AML-193 (cell line): Measurements from ENCODE around the gene FAM120B.
"Not testable (repeated sequence)": the region's sequence is repeated elsewhere in the genome, so short reads cannot be mapped to it uniquely, and the experiment has no call there.

Experiments
- DNase-seq, 2 experiments: peaks; one replicate each; lab custom pipeline; 2025; lab: John Stamatoyannopoulos, UW

The FAM120B gene, protein sequence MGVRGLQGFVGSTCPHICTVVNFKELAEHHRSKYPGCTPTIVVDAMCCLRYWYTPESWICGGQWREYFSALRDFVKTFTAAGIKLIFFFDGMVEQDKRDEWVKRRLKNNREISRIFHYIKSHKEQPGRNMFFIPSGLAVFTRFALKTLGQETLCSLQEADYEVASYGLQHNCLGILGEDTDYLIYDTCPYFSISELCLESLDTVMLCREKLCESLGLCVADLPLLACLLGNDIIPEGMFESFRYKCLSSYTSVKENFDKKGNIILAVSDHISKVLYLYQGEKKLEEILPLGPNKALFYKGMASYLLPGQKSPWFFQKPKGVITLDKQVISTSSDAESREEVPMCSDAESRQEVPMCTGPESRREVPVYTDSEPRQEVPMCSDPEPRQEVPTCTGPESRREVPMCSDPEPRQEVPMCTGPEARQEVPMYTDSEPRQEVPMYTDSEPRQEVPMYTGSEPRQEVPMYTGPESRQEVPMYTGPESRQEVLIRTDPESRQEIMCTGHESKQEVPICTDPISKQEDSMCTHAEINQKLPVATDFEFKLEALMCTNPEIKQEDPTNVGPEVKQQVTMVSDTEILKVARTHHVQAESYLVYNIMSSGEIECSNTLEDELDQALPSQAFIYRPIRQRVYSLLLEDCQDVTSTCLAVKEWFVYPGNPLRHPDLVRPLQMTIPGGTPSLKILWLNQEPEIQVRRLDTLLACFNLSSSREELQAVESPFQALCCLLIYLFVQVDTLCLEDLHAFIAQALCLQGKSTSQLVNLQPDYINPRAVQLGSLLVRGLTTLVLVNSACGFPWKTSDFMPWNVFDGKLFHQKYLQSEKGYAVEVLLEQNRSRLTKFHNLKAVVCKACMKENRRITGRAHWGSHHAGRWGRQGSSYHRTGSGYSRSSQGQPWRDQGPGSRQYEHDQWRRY

GRCh38 chr6:170306324-170307079, at the start of gene FAM120B:
FAM120B (plus strand) TSS chr6:170306758; CDS start chr6:170317391, 10,633 bp downstream.
- peak; percentile 96 to 97 for DNase-seq

DNA sequence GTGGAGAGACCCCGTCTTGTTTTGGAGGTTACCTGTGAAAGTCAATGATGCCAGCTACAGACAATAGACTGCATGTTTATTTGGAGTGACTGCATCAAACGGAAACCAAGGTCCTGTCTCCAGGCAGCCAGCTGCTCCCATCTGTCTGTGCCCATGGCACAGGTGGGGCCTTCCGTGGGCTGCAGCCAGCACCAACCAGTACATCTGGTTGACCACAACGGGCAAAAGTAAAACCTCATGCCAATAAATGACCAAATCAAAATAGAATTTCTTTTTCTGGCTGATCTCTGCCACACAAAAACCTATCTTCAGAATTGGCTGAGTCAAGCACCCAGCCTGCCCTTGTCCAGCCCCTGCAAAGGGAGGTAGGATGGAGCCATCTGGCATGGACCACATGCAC, 49.2 kb upstream of the FAM120B start:
- DNase-seq: no peak

DNA sequence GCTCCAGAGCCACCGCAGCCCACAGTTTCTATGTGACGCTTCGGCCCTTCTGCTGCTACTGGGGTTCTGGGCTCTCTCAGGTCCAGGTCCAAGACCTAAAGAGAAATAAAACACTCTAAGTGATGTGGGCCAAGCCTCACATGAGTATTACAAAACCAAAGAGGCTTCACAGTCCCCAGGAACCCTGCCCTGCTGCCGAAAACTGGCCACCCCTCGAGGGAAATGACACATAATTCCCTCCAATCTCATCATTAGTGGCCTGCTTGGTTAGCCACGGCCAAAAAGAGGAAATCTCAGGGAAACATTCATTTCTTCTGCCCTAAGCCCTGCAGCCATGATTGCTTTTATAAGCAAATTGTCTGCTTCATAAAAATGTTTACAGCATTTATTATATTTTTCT, 48.2 kb upstream of the FAM120B start:
- DNase-seq: no peak

DNA sequence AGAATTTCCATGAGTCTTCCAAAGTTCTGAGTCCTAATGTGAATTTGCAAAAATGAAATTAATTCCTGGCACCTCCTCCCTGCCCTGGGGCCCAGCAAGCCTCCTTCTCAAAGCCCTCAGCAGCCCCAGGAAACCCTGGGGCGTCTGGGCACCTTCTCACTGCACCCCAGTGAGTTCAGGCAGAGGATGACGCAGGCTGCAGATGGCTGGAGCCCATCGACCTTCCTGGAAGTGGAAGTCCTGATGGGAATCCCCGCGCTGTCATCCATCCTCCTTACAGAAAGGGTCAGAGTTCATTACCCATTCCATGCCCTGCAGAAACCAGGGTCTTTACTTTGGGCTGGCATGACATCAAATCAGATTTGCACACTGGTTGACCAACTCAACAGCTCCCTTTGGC, 47.3 kb upstream of the FAM120B start:
- no peak for DNase-seq

- DNase-seq: no peak
Measured at GRCh38 chr6:170260686-170261085, 45.9 kb upstream of the FAM120B start.

DNA sequence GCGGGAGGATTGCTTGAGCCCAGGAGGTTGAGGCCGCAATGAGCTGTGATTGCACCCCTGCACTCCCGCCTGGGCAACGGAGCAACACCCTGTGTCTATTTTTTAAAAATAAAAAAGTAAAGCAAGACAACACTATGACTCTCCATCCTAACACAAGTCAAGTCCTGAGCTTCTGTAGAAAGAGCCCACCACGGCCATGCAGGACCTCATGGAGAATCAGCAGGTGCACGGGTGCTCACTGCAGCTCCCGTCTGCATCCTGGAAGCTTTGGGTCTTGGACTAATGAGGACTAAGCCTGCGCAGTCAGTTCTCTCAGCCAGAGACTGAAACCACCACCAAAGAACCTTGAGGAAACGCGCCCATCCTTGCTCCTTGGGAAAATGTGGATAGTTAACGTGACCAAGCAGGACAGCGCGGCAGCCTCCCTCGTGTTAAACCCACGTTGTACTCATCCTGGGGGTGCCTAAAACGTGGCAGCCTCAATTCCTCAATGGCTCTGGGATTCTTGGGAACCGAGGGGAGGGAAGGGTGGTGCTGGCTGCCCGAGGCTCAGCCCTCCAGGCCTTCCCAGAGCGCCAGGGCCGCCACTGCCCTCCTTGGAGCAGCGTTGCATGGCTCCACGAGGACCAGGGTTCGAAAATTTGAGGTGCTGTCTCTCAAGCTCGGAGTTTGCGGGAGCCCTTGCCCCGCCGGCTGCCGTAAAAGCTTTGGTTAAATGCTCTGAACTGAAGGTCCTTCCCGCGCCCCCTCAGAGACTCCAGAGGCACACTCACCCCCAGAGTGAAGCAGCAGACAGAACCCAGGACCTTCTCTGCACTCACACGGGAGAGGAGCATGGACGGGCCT, 44.7 kb upstream of the FAM120B start:
- no peak for DNase-seq

DNA sequence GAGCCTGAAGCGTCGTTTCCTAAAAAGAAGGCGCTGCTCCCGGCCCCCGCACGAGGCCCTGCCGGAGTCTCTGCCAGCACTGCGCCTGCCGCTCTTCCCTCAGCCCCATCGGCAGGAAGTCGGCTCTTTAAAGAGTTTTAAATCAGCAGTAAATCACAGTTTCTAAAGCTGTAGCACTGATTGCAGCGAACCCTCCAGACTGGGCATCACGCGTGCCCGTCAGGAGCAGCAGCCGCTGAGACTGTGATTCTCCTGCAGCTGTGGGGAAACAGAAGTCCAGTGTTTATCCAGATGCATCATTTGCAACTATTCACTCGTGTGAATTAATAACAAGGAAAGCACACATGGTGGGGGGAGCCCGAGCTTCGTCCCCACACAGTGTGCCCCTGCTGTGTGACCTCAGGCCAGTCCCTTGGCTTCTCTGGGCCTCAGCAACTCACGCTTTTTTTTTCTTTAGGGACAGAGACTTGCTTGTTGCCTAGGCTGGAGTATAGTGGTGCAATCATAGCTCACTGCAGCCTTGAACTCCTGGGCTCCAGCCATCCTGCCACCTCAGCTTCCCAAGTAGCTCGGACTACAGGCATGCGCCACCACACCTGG, 44.0 kb upstream of the FAM120B start:
- DNase-seq: no peak

- DNase-seq: no peak
Measured at GRCh38 chr6:170263410-170263809, 43.1 kb upstream of the FAM120B start.

- DNase-seq: no peak
Measured at GRCh38 chr6:170264086-170264485, 42.5 kb upstream of the FAM120B start.

- DNase-seq: not testable (repeated sequence)
Measured at GRCh38 chr6:170264644-170265043, 41.9 kb upstream of the FAM120B start.

GRCh38 chr6:170265655-170266054, 40.9 kb upstream of the FAM120B start:
- no peak for DNase-seq

DNA sequence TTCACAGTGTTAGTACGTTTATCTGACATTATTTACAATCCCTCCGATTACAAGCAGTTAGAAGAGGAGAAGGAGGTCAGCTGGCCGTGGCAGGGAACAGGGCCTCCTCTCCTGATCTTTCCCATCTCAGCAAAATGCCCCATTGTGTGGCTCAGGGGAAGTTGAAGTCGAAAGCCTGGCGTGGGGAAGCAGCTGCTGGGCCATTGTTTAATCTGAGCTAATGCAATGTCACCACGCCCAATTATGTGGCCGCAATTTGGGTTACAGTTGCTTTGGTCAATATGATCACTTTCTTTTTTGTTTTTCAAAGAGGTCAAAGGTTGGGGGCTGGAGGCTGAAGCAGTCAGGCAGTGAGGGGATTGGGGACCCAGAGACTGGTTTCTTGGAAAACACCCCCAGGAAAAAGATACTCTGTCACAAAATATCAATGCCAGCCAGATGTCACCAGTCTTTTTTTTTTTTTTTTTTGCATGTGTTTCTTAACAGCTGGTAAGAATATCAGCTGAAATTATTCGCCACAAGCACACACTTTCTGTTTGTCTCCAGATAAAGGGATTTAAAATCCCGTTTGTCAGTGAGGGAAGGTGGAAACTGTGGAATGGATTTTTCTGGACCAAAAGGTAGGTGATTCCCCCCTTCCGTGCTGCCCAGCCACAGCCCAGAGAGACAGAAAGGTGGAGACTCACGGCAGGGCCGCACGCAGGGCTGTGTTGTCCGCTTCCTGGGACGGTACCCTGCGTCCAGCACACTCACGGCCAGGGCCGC, 40.3 kb upstream of the FAM120B start:
- no peak for DNase-seq

GRCh38 chr6:170267688-170268087, 38.9 kb upstream of the FAM120B start:
- no peak for DNase-seq

GRCh38 chr6:170268216-170269129, 38.1 kb upstream of the FAM120B start:
- DNase-seq: no peak

- no peak for DNase-seq
Measured at GRCh38 chr6:170269151-170269845, 37.3 kb upstream of the FAM120B start.

- DNase-seq: no peak
Measured at GRCh38 chr6:170269846-170270541, 36.6 kb upstream of the FAM120B start.

GRCh38 chr6:170270984-170271593, 35.5 kb upstream of the FAM120B start:
- no peak for DNase-seq
